HG02610 (cell line): ENCODE measurements around the gene DNM3.
A peak's percentile ranks its signal among the peaks of the same experiment; 100 is the strongest.

Experiments
- ATAC-seq: cut with Tn5 transposase; IDR thresholded peaks from one replicate; pipeline ENCODE4 v1.9.1; 2021; ENCODE audit warnings: mild to moderate bottlenecking, moderate library complexity; ENCODE audit not compliant: unreplicated experiment

The DNM3 gene

GRCh38 chr1:171868217-171868803 lies 27.0 kb downstream of the DNM3 start:
- no peak for ATAC-seq

GRCh38 chr1:171869097-171869496 lies 27.8 kb downstream of the DNM3 start:
- no peak for ATAC-seq

GRCh38 chr1:171871848-171872247 lies 30.6 kb downstream of the DNM3 start:
- no peak for ATAC-seq

GRCh38 chr1:171872430-171872829 lies 31.1 kb downstream of the DNM3 start:
- no peak for ATAC-seq

GRCh38 chr1:171873664-171874063 lies 32.4 kb downstream of the DNM3 start:
- no peak for ATAC-seq

- peak; percentile 98 for ATAC-seq
Observed at GRCh38 chr1:171877701-171878100, 36.4 kb downstream of the DNM3 start.

- no peak for ATAC-seq
Observed at GRCh38 chr1:171879556-171879955, 38.3 kb downstream of the DNM3 start.

- ATAC-seq, result no peak
Observed at GRCh38 chr1:171881442-171881841, 40.1 kb downstream of the DNM3 start.

GRCh38 chr1:171883849-171884248 lies 42.6 kb downstream of the DNM3 start:
- ATAC-seq, result peak; percentile 92

GRCh38 chr1:171884475-171884874 lies 43.2 kb downstream of the DNM3 start:
- ATAC-seq, result peak; percentile 48

- ATAC-seq, result no peak
Observed at GRCh38 chr1:171890131-171890530, 48.8 kb downstream of the DNM3 start.

- ATAC-seq, result no peak
Observed at GRCh38 chr1:171896936-171897703, 55.8 kb downstream of the DNM3 start.

- ATAC-seq, result no peak
Observed at GRCh38 chr1:171898941-171899340, 57.6 kb downstream of the DNM3 start.

GRCh38 chr1:171899838-171900237 lies 58.5 kb downstream of the DNM3 start:
- ATAC-seq, result no peak

- no peak for ATAC-seq
Observed at GRCh38 chr1:171901245-171901644, 59.9 kb downstream of the DNM3 start.

GRCh38 chr1:171902527-171902926 lies 61.2 kb downstream of the DNM3 start:
- no peak for ATAC-seq

- ATAC-seq, result no peak
Observed at GRCh38 chr1:171904778-171905450, 63.6 kb downstream of the DNM3 start.

GRCh38 chr1:171909711-171910110 lies 68.4 kb downstream of the DNM3 start:
- no peak for ATAC-seq

- no peak for ATAC-seq
Observed at GRCh38 chr1:171910786-171911185, 69.5 kb downstream of the DNM3 start.

GRCh38 chr1:171911506-171911905 lies 70.2 kb downstream of the DNM3 start:
- no peak for ATAC-seq

- ATAC-seq, result no peak
Observed at GRCh38 chr1:171912509-171913175, 71.3 kb downstream of the DNM3 start.

- no peak for ATAC-seq
Observed at GRCh38 chr1:171913385-171913784, 72.1 kb downstream of the DNM3 start.
